ENCODE results near the gene B3GALNT1. TPM values are rescaled to one million over a fixed set of nuclear protein-coding genes. Genes with fewer than 3 reads are reported as not detected.

The B3GALNT1 gene
- total and polyA plus RNA-seq, 2 experiments from 2014 or later: 11.7 to 22.5 TPM

DNA sequence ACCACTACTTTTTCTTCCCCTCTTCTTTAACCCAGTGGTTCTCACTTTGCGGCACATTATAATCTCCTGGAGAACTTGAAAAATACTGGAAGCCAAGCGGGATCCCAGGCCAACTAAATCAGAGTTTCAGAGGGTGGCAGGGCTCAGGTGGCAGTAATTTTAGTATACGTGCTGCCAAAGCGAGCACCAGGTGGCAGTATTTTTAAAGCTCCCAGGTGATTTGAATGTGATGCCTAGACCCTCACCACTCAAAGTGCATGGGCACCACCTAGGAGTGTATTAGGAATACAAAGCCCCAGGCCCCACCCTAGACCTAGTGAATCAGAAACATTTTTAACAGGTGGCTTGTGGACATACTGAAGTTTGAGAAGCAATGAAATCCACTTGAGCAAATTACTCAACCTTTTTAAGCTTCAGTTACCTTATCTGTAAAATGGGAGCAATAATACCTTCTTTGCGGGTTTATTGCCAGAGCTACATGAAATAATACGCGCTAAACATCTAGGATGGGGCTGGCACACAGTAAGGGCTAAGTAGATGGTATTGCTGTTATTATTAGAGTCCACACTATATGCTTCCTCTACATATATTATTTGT, 8.3 kb downstream of the B3GALNT1 start:
- DNase-seq (ENCODE audit: low spot score): no peak

GRCh38 chr3:161093895-161094294, 11.3 kb downstream of the B3GALNT1 start:
- Histone ChIP-seq H3K9me2 (replicated peaks; ENCODE audit: insufficient read depth) (no peaks in the 10 kb centered on the region), H3K79me2 (no peaks in the 10 kb centered on the region), H3K36me3 (replicated peaks; ENCODE audit: insufficient read depth, low read depth) (no peaks in the 10 kb centered on the region), H3K4me1 (ENCODE audit: insufficient read depth) (peaks cover 4% of the 10 kb centered on the region), H3K27ac (no peak overlapping the region), H3K4me3 (no peak overlapping the region), H3K4me2 (no peak overlapping the region), H3K27me3 (no peaks in the 10 kb centered on the region), H3K9me3 (ENCODE audit: low read depth) (no peaks in the 10 kb centered on the region), H4K20me1 (ENCODE audit: insufficient read depth, poor library complexity, severe bottlenecking) (no peaks in the 10 kb centered on the region), H2AFZ (peak overlapping the region; percentile 28)
- TF ChIP-seq EZH2phosphoT487 (IDR thresholded peaks at IDR 0.05; ENCODE audit: low read depth, severe bottlenecking, unreplicated experiment): no peak
- no peak for TF ChIP-seq EZH2 (IDR thresholded peaks at IDR 0.05; ENCODE audit: borderline replicate concordance)
- TF ChIP-seq, protein P1, sequence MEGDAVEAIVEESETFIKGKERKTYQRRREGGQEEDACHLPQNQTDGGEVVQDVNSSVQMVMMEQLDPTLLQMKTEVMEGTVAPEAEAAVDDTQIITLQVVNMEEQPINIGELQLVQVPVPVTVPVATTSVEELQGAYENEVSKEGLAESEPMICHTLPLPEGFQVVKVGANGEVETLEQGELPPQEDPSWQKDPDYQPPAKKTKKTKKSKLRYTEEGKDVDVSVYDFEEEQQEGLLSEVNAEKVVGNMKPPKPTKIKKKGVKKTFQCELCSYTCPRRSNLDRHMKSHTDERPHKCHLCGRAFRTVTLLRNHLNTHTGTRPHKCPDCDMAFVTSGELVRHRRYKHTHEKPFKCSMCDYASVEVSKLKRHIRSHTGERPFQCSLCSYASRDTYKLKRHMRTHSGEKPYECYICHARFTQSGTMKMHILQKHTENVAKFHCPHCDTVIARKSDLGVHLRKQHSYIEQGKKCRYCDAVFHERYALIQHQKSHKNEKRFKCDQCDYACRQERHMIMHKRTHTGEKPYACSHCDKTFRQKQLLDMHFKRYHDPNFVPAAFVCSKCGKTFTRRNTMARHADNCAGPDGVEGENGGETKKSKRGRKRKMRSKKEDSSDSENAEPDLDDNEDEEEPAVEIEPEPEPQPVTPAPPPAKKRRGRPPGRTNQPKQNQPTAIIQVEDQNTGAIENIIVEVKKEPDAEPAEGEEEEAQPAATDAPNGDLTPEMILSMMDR (IDR thresholded peaks at IDR 0.05; ENCODE audit: poor library complexity): no peak
- DNase-seq (ENCODE audit: low spot score): no peak

More for the DNA sequence above, 8.3 kb downstream of the B3GALNT1 start:
- Histone ChIP-seq H3K9me2 (replicated peaks; ENCODE audit: insufficient read depth) (no peaks in the 10 kb centered on the region), H2AFZ (no peak overlapping the region), H3K4me3 (no peak overlapping the region), H4K20me1 (ENCODE audit: insufficient read depth, poor library complexity, severe bottlenecking) (no peaks in the 10 kb centered on the region), H3K27ac (no peak overlapping the region), H3K9me3 (ENCODE audit: low read depth) (no peaks in the 10 kb centered on the region), H3K27me3 (no peaks in the 10 kb centered on the region), H3K36me3 (replicated peaks; ENCODE audit: insufficient read depth, low read depth) (no peaks in the 10 kb centered on the region), H3K4me1 (ENCODE audit: insufficient read depth) (peaks cover 4% of the 10 kb centered on the region), H3K79me2 (no peaks in the 10 kb centered on the region), H3K4me2 (no peak overlapping the region)
- TF ChIP-seq EZH2 (IDR thresholded peaks at IDR 0.05; ENCODE audit: borderline replicate concordance): no peak
- TF ChIP-seq, protein P1 (IDR thresholded peaks at IDR 0.05; ENCODE audit: poor library complexity): peak; percentile 19
- 82% methylated on average over 7 of the region's 7 CpGs for WGBS (ENCODE audit: low lambda C conversion rate, missing lambda C conversion rate)

- H3K9me3 ChIP-seq (ENCODE audit: low read depth): no peaks in the 10 kb centered on the region
- H3K27me3 ChIP-seq: no peaks in the 10 kb centered on the region
- WGBS (ENCODE audit: low lambda C conversion rate, missing lambda C conversion rate): 80% methylated on average over 2 of the region's 2 CpGs
- H3K27ac ChIP-seq: no peak overlapping the region
- no peaks in the 10 kb centered on the region for H3K9me2 ChIP-seq (replicated peaks; ENCODE audit: insufficient read depth)
- no peaks in the 10 kb centered on the region for H3K79me2 ChIP-seq
- H3K4me3 ChIP-seq: no peak overlapping the region
- DNase-seq (ENCODE audit: low spot score): no peak
- no peaks in the 10 kb centered on the region for H4K20me1 ChIP-seq (ENCODE audit: insufficient read depth, poor library complexity, severe bottlenecking)
- no peak overlapping the region for H3K4me2 ChIP-seq
- H3K36me3 ChIP-seq (replicated peaks; ENCODE audit: insufficient read depth, low read depth): no peaks in the 10 kb centered on the region
- TF ChIP-seq, protein P1 (IDR thresholded peaks at IDR 0.05; ENCODE audit: poor library complexity): no peak
- TF ChIP-seq EZH2phosphoT487 (IDR thresholded peaks at IDR 0.05; ENCODE audit: low read depth, severe bottlenecking, unreplicated experiment): no peak
- no peak for TF ChIP-seq EZH2 (IDR thresholded peaks at IDR 0.05; ENCODE audit: borderline replicate concordance)
- no peak overlapping the region for H2AFZ ChIP-seq
- no peaks in the 10 kb centered on the region for H3K4me1 ChIP-seq (ENCODE audit: insufficient read depth)
Observed at GRCh38 chr3:161084277-161084676, 20.9 kb downstream of the B3GALNT1 start.

- H3K9me3 ChIP-seq (ENCODE audit: low read depth): no peaks in the 10 kb centered on the region
- H2AFZ ChIP-seq: no peak overlapping the region
- no peaks in the 10 kb centered on the region for H3K4me1 ChIP-seq (ENCODE audit: insufficient read depth)
- H3K79me2 ChIP-seq: no peaks in the 10 kb centered on the region
- TF ChIP-seq, protein P1 (IDR thresholded peaks at IDR 0.05; ENCODE audit: poor library complexity): no peak
- TF ChIP-seq EZH2phosphoT487 (IDR thresholded peaks at IDR 0.05; ENCODE audit: low read depth, severe bottlenecking, unreplicated experiment): no peak
- no peak for TF ChIP-seq EZH2 (IDR thresholded peaks at IDR 0.05; ENCODE audit: borderline replicate concordance)
- WGBS (ENCODE audit: low lambda C conversion rate, missing lambda C conversion rate): 94% methylated on average over 1 of the region's 1 CpG
- no peaks in the 10 kb centered on the region for H3K36me3 ChIP-seq (replicated peaks; ENCODE audit: insufficient read depth, low read depth)
- no peaks in the 10 kb centered on the region for H3K27me3 ChIP-seq
- no peak for DNase-seq (ENCODE audit: low spot score)
- no peak overlapping the region for H3K4me3 ChIP-seq
- no peaks in the 10 kb centered on the region for H3K9me2 ChIP-seq (replicated peaks; ENCODE audit: insufficient read depth)
- H3K4me2 ChIP-seq: no peak overlapping the region
- H3K27ac ChIP-seq: no peak overlapping the region
- H4K20me1 ChIP-seq (ENCODE audit: insufficient read depth, poor library complexity, severe bottlenecking): no peaks in the 10 kb centered on the region
Observed at GRCh38 chr3:161083131-161083530, 22.0 kb downstream of the B3GALNT1 start.

All from hepatocyte (in vitro differentiated cells).